ENCODE measurements around the gene RABAC1. TPM values are rescaled to one million over a fixed set of nuclear protein-coding genes. Genes with fewer than 3 reads are reported as not detected.

The RABAC1 gene
- total and polyA plus RNA-seq, 2 of the 4 experiments (the other 2 are of a cell fraction): 117 to 276 TPM

- 0% methylated on average over 3 of the region's 12 CpGs; no CpG with 5 or more reads in 1 of the 2 experiments for WGBS, 2 experiments (ENCODE audit: extremely low coverage in 2 of 2, insufficient read length in 1 of 2)
- Histone ChIP-seq H3K27ac (ENCODE audit: insufficient read depth, low read length) (no peak overlapping the region), H3K23ac (ENCODE audit: low read depth, low read length) (no peak overlapping the region), H2BK15ac (ENCODE audit: low read depth, low read length) (no peak overlapping the region), H2BK120ac (ENCODE audit: low read depth, low read length) (no peak overlapping the region), H3K18ac (ENCODE audit: low read depth, low read length) (no peak overlapping the region), H3K9me3 (ENCODE audit: control insufficient read depth, insufficient read depth, low read length) (no peaks in the 10 kb centered on the region), H4K91ac (ENCODE audit: insufficient read depth, low read depth, low read length) (no peak overlapping the region), H2BK5ac (ENCODE audit: low read depth, low read length, poor library complexity, severe bottlenecking) (no peak overlapping the region), H2BK20ac (ENCODE audit: low read depth, low read length) (no peak overlapping the region), H2AK9ac (replicated peaks; ENCODE audit: low read depth, low read length, poor library complexity) (peak overlapping the region; percentile 94), H2AK5ac (ENCODE audit: low read depth, low read length) (peak overlapping the region; percentile 37; the same call in 1 of the 2 replicates), H3K4me2 (ENCODE audit: low read depth, low read length) (peak overlapping the region; percentile 67), H4K8ac (ENCODE audit: low read depth in 2 of 2, low read length in 2 of 2) (peak overlapping the region in 1 of 2 experiments; percentile 84; a peak in 1 of 4 replicates), H3K14ac (replicated peaks; ENCODE audit: low read depth, low read length) (no peak overlapping the region), H3K36me3 (ENCODE audit: control insufficient read depth, insufficient read depth, low read length) (peaks cover 10% of the 10 kb centered on the region; the same call in 1 of the 2 replicates), H3K4me3 (ENCODE audit: insufficient read depth, low read depth, low read length) (no peak overlapping the region), H3K4ac (ENCODE audit: low read depth, low read length) (no peak overlapping the region), H3K4me1 (ENCODE audit: control insufficient read depth, insufficient read depth, low read length) (0 out of 2 replicates have a peak, but pooled peaks cover 2% of the 10 kb centered on the region), H2AFZ (replicated peaks; ENCODE audit: low read length, poor library complexity) (peak overlapping the region; percentile 95), H4K5ac (ENCODE audit: low read depth, low read length) (no peak overlapping the region), H3K79me1 (ENCODE audit: low read depth in 1 of 2, low read length in 2 of 2) (no peaks in the 10 kb centered on the region), H4K20me1 (ENCODE audit: insufficient read depth, low read length) (peaks cover 1% of the 10 kb centered on the region; the same call in 1 of the 2 replicates), H3K9ac (ENCODE audit: low read depth, low read length) (peak overlapping the region; percentile 55; the same call in 1 of the 2 replicates), H3K27me3 (ENCODE audit: control insufficient read depth, insufficient read depth, low read length) (no peaks in the 10 kb centered on the region), H3K9me1 (ENCODE audit: insufficient read depth, low read length) (no peaks in the 10 kb centered on the region; the same call in 1 of the 2 replicates), H3K56ac (ENCODE audit: extremely low read depth, insufficient read depth, low read length) (no peak overlapping the region)
- ChIA-PET CTCF (interaction anchor here (0.6 to 1.7 kb wide), 2 partner anchors 10 to 15 kb away, joined by 3 to 5 read pairs; no protein-coding TSS in a partner anchor), POLR2A (ENCODE audit: unreplicated experiment) (no interaction called here)
- dilution Hi-C loops (cut with HindIII; ENCODE audit: low sequenced_read_pairs, unreplicated experiment): no loop called here
- no TSS peak for BruUV-seq (replicated peaks)
- in situ Hi-C loops (cut with MboI; ENCODE audit: low sequenced_read_pairs): no loop called here
- ATAC-seq (ENCODE audit: low read depth) (peak; percentile 98), DNase-seq (peak; percentile 65)
- intact Hi-C loops (cut with micrococcal nuclease): loop anchor here (1.0 to 10.0 kb wide), 2 partner anchors 78 to 157 kb away; partner anchors contain the start of gene CEACAM3
- TF ChIP-seq BHLHE40 (IDR thresholded peaks at IDR 0.05; ENCODE audit: low read depth, low read length) (peak; percentile 17; the same call in 1 of the 2 replicates), MAZ (IDR thresholded peaks at IDR 0.05; ENCODE audit: borderline replicate concordance, low read depth, low read length) (0 out of 2 replicates have a peak, but pooled peaks have one; percentile 9), CHD1 (IDR thresholded peaks at IDR 0.05; ENCODE audit: low read depth, low read length) (no peak), RAD21 (IDR thresholded peaks at IDR 0.05; ENCODE audit: low read length) (peak; percentile 86), POLR2A (IDR thresholded peaks at IDR 0.05; ENCODE audit: low read depth, low read length) (no peak), FOS (IDR thresholded peaks at IDR 0.05; ENCODE audit: low read depth, low read length) (no peak), NFE2L2 (IDR thresholded peaks at IDR 0.05; ENCODE audit: low read depth, low read length) (no peak), RCOR1 (IDR thresholded peaks at IDR 0.05; ENCODE audit: insufficient replicate concordance, low read length) (no peak), MAFK (IDR thresholded peaks at IDR 0.05; ENCODE audit: low read depth, low read length) (no peak), MXI1 (IDR thresholded peaks at IDR 0.05; ENCODE audit: borderline replicate concordance, low read depth, low read length) (no peak), RFX5 (IDR thresholded peaks at IDR 0.05; ENCODE audit: low read depth, low read length) (no peak), SMC3 (IDR thresholded peaks at IDR 0.05; ENCODE audit: low read depth, low read length) (peak; percentile 74)
- TF ChIP-seq, protein P1, sequence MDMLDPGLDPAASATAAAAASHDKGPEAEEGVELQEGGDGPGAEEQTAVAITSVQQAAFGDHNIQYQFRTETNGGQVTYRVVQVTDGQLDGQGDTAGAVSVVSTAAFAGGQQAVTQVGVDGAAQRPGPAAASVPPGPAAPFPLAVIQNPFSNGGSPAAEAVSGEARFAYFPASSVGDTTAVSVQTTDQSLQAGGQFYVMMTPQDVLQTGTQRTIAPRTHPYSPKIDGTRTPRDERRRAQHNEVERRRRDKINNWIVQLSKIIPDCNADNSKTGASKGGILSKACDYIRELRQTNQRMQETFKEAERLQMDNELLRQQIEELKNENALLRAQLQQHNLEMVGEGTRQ (IDR thresholded peaks at IDR 0.05; ENCODE audit: low read depth, low read length): no peak
- TF ChIP-seq, protein P2, sequence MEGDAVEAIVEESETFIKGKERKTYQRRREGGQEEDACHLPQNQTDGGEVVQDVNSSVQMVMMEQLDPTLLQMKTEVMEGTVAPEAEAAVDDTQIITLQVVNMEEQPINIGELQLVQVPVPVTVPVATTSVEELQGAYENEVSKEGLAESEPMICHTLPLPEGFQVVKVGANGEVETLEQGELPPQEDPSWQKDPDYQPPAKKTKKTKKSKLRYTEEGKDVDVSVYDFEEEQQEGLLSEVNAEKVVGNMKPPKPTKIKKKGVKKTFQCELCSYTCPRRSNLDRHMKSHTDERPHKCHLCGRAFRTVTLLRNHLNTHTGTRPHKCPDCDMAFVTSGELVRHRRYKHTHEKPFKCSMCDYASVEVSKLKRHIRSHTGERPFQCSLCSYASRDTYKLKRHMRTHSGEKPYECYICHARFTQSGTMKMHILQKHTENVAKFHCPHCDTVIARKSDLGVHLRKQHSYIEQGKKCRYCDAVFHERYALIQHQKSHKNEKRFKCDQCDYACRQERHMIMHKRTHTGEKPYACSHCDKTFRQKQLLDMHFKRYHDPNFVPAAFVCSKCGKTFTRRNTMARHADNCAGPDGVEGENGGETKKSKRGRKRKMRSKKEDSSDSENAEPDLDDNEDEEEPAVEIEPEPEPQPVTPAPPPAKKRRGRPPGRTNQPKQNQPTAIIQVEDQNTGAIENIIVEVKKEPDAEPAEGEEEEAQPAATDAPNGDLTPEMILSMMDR (conservative IDR thresholded peaks at IDR 0.05; ENCODE audit: low read depth, low read length): peak; percentile 83
- TF ChIP-seq, protein P3, sequence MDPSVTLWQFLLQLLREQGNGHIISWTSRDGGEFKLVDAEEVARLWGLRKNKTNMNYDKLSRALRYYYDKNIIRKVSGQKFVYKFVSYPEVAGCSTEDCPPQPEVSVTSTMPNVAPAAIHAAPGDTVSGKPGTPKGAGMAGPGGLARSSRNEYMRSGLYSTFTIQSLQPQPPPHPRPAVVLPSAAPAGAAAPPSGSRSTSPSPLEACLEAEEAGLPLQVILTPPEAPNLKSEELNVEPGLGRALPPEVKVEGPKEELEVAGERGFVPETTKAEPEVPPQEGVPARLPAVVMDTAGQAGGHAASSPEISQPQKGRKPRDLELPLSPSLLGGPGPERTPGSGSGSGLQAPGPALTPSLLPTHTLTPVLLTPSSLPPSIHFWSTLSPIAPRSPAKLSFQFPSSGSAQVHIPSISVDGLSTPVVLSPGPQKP (IDR thresholded peaks at IDR 0.05; ENCODE audit: borderline replicate concordance, low read depth, low read length): no peak
Observed at GRCh38 chr19:41951686-41952172, 7.4 kb downstream of the RABAC1 start.

Measured in IMR-90 (cell line).